ENCODE data around the gene CNN2. TPM values are rescaled to one million over a fixed set of nuclear protein-coding genes. Genes with fewer than 3 reads are reported as not detected.

CNN2 gene
- total and polyA plus RNA-seq, 2 of the 13 experiments (the other 11 are each of a cell fraction or from before 2014, with no cell fraction given) = 63.6 to 70.0 TPM

DNA sequence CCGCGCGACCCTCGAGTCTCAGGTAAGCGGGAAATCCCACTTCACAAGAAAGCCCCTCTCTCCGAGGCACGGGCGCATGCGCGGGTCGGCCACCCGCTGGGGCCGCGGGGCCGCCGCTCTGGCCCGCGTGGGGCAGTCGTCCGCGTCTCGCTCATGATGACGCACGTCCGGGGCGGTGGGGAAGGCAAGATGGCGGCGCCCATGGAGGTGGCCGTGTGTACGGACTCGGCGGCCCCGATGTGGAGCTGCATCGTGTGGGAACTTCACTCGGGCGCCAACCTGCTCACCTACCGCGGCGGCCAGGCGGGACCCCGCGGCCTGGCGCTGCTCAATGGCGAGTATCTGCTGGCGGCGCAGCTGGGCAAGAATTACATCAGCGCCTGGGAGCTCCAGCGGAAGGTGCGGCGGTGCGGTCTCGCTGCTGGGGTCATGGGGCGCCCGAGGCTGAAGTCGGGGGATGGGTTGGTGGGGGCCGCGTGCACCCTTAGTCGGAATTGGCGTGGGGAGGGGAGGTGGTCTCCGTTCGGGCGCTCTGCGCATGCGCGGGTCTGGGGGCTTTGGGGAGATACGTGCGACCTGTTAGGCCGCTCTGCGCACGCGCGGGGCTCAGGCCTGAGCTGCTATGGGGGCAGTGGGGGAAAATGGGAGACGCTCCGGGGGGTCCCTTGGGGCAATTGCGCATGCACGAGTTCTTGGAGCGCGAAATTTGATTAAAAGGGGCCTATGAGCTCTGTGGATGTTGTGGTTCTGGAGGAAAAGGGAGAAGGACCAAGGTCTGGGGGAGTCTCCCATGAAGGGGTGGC, 42.0 kb upstream of the CNN2 start, which contains the start of gene WDR18 (continued):
- TF ChIP-seq, protein P1, sequence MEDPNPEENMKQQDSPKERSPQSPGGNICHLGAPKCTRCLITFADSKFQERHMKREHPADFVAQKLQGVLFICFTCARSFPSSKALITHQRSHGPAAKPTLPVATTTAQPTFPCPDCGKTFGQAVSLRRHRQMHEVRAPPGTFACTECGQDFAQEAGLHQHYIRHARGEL (CRISPR knock-in tag; IDR thresholded peaks at IDR 0.05) = no peak
- TF ChIP-seq ZNF496 (CRISPR knock-in tag; IDR thresholded peaks at IDR 0.05; ENCODE audit: insufficient replicate concordance) = no peak
- no peak for TF ChIP-seq GATAD2A (CRISPR knock-in tag; IDR thresholded peaks at IDR 0.05)
- TF ChIP-seq, protein P2, sequence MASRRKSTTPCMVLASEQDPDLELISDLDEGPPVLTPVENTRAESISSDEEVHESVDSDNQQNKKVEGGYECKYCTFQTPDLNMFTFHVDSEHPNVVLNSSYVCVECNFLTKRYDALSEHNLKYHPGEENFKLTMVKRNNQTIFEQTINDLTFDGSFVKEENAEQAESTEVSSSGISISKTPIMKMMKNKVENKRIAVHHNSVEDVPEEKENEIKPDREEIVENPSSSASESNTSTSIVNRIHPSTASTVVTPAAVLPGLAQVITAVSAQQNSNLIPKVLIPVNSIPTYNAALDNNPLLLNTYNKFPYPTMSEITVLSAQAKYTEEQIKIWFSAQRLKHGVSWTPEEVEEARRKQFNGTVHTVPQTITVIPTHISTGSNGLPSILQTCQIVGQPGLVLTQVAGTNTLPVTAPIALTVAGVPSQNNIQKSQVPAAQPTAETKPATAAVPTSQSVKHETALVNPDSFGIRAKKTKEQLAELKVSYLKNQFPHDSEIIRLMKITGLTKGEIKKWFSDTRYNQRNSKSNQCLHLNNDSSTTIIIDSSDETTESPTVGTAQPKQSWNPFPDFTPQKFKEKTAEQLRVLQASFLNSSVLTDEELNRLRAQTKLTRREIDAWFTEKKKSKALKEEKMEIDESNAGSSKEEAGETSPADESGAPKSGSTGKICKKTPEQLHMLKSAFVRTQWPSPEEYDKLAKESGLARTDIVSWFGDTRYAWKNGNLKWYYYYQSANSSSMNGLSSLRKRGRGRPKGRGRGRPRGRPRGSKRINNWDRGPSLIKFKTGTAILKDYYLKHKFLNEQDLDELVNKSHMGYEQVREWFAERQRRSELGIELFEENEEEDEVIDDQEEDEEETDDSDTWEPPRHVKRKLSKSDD (CRISPR knock-in tag; IDR thresholded peaks at IDR 0.05; ENCODE audit: low read depth) = peak; percentile 89
- TF ChIP-seq HMGA1 (CRISPR knock-in tag; conservative IDR thresholded peaks at IDR 0.05) = no peak
- TF ChIP-seq ZBTB8A (CRISPR knock-in tag; IDR thresholded peaks at IDR 0.05; ENCODE audit: borderline replicate concordance, low read depth) = no peak
- TF ChIP-seq, protein P3, sequence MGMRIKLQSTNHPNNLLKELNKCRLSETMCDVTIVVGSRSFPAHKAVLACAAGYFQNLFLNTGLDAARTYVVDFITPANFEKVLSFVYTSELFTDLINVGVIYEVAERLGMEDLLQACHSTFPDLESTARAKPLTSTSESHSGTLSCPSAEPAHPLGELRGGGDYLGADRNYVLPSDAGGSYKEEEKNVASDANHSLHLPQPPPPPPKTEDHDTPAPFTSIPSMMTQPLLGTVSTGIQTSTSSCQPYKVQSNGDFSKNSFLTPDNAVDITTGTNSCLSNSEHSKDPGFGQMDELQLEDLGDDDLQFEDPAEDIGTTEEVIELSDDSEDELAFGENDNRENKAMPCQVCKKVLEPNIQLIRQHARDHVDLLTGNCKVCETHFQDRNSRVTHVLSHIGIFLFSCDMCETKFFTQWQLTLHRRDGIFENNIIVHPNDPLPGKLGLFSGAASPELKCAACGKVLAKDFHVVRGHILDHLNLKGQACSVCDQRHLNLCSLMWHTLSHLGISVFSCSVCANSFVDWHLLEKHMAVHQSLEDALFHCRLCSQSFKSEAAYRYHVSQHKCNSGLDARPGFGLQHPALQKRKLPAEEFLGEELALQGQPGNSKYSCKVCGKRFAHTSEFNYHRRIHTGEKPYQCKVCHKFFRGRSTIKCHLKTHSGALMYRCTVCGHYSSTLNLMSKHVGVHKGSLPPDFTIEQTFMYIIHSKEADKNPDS (CRISPR knock-in tag; IDR thresholded peaks at IDR 0.05) = no peak
- TF ChIP-seq ZNF607 (CRISPR knock-in tag; IDR thresholded peaks at IDR 0.05; ENCODE audit: borderline replicate concordance) = peak; percentile 36; the same call in 1 of the 2 replicates
- TF ChIP-seq POGZ (CRISPR knock-in tag; IDR thresholded peaks at IDR 0.05) = peak; percentile 51; the same call in 1 of the 2 replicates
- TF ChIP-seq FLYWCH1 (CRISPR knock-in tag; IDR thresholded peaks at IDR 0.05) = no peak
- no peak for TF ChIP-seq ZBTB21 (CRISPR knock-in tag; IDR thresholded peaks at IDR 0.05)
- peak; percentile 72; the same call in 1 of the 2 replicates for TF ChIP-seq ZBTB20 (CRISPR knock-in tag; IDR thresholded peaks at IDR 0.05; ENCODE audit: borderline replicate concordance, low read depth)
- TF ChIP-seq CHCHD3 (CRISPR knock-in tag; IDR thresholded peaks at IDR 0.05) = no peak
- TF ChIP-seq ZNF354B (CRISPR knock-in tag; IDR thresholded peaks at IDR 0.05) = peak; percentile 49; the same call in 1 of the 2 replicates
- TF ChIP-seq SIN3A (IDR thresholded peaks at IDR 0.05; ENCODE audit: borderline replicate concordance, low read depth, low read length) = peak; percentile 43; the same call in 1 of the 2 replicates
- TF ChIP-seq ERF (CRISPR knock-in tag; IDR thresholded peaks at IDR 0.05) = peak; percentile 66; the same call in 1 of the 2 replicates
- TF ChIP-seq SKI (IDR thresholded peaks at IDR 0.05; ENCODE audit: partially characterized antibody) = no peak
- no peak for TF ChIP-seq ZC3H13 (CRISPR knock-in tag; IDR thresholded peaks at IDR 0.05)
- TF ChIP-seq FOSL1 (CRISPR knock-in tag; IDR thresholded peaks at IDR 0.05; ENCODE audit: borderline replicate concordance) = no peak
- no peak for TF ChIP-seq ZNF749 (CRISPR knock-in tag; IDR thresholded peaks at IDR 0.05; ENCODE audit: borderline replicate concordance)
- TF ChIP-seq, protein P4, sequence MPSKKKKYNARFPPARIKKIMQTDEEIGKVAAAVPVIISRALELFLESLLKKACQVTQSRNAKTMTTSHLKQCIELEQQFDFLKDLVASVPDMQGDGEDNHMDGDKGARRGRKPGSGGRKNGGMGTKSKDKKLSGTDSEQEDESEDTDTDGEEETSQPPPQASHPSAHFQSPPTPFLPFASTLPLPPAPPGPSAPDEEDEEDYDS (CRISPR knock-in tag; IDR thresholded peaks at IDR 0.05) = peak; percentile 59; the same call in 1 of the 2 replicates
- no peak for TF ChIP-seq KDM4B (CRISPR knock-in tag; IDR thresholded peaks at IDR 0.05)

All from HepG2 (cell line).